Measurements from ENCODE around the gene RUVBL2. TPM values are rescaled to one million over a fixed set of nuclear protein-coding genes. Genes with fewer than 3 reads are reported as not detected.

The RUVBL2 gene
- total RNA-seq, 1 donor from 2014 or later: 106 TPM

Small RNAs within 50 kb of the gene (microRNA-seq; reads per million reads assigned to microRNA genes)
- not detected for gene MIR6798

Other genes starting within 250 kb of the RUVBL2 start
- gene IZUMO1, start 247.0 kb upstream of the RUVBL2 start, total RNA-seq: 0.08 TPM in 1 of 2 replicates, not detected in the other
- 0.03 and 0.05 TPM in 2 replicates for gene FUT1, start 241.2 kb upstream of the RUVBL2 start, total RNA-seq
- gene FGF21, start 238.4 kb upstream of the RUVBL2 start, total RNA-seq: not detected in 2 replicates
- 29.7 and 34.1 TPM in 2 replicates for gene BCAT2, start 182.9 kb upstream of the RUVBL2 start, total RNA-seq
- 0.59 TPM in 1 of 2 replicates, not detected in the other for gene HSD17B14, start 157.4 kb upstream of the RUVBL2 start, total RNA-seq
- 25.5 and 29.5 TPM in 2 replicates for gene PLEKHA4, start 125.3 kb upstream of the RUVBL2 start, total RNA-seq
- gene PPP1R15A, start 121.5 kb upstream of the RUVBL2 start, total RNA-seq: 62.2 and 81.7 TPM in 2 replicates
- not detected in 2 replicates for gene TULP2, start 95.1 kb upstream of the RUVBL2 start, total RNA-seq
- gene NUCB1, start 93.6 kb upstream of the RUVBL2 start, total RNA-seq: 178 and 199 TPM in 2 replicates
- 0.32 TPM in 1 of 2 replicates, not detected in the other for gene DHDH, start 60.2 kb upstream of the RUVBL2 start, total RNA-seq
- 59.7 and 78.0 TPM in 2 replicates for gene BAX, start 39.0 kb upstream of the RUVBL2 start, total RNA-seq
- 1,692 and 1,792 TPM in 2 replicates for gene FTL, start 28.6 kb upstream of the RUVBL2 start, total RNA-seq
- 358 and 408 TPM in 2 replicates for gene GYS1, start 578 bp upstream of the RUVBL2 start, total RNA-seq
- not detected in 2 replicates for gene LHB, start 23.2 kb downstream of the RUVBL2 start, total RNA-seq
- gene CGB3, start 30.4 kb downstream of the RUVBL2 start, total RNA-seq: not detected in 2 replicates
- not detected in 2 replicates for gene CGB2, start 38.0 kb downstream of the RUVBL2 start, total RNA-seq
- gene CGB1, start 43.0 kb downstream of the RUVBL2 start, total RNA-seq: not detected in 2 replicates
- not detected in 2 replicates for gene CGB5, start 50.0 kb downstream of the RUVBL2 start, total RNA-seq
- not detected in 2 replicates for gene CGB8, start 55.2 kb downstream of the RUVBL2 start, total RNA-seq
- gene CGB7, start 63.9 kb downstream of the RUVBL2 start, total RNA-seq: 0.29 TPM in 1 of 2 replicates, not detected in the other
- gene NTF4, start 70.9 kb downstream of the RUVBL2 start, total RNA-seq: not detected in 2 replicates
- gene KCNA7, start 78.8 kb downstream of the RUVBL2 start, total RNA-seq: 0.21 and 1.3 TPM in 2 replicates
- gene SNRNP70, start 91.6 kb downstream of the RUVBL2 start, total RNA-seq: 312 and 331 TPM in 2 replicates
- gene LIN7B, start 120.5 kb downstream of the RUVBL2 start, total RNA-seq: 22.1 and 44.2 TPM in 2 replicates
- not detected in 2 replicates for gene C19orf73, start 125.3 kb downstream of the RUVBL2 start, total RNA-seq
- 10.2 and 12.5 TPM in 2 replicates for gene PPFIA3, start 125.7 kb downstream of the RUVBL2 start, total RNA-seq
- 375 and 578 TPM in 2 replicates for gene HRC, start 161.5 kb downstream of the RUVBL2 start, total RNA-seq
- gene TRPM4, start 163.9 kb downstream of the RUVBL2 start, total RNA-seq: 14.3 and 18.6 TPM in 2 replicates